GM18909 (cell line): ENCODE results near the gene SNX19.
"Not testable (repeated sequence)": the region's sequence is repeated elsewhere in the genome, so short reads cannot be mapped to it uniquely, and the experiment has no call there.

ENCODE experiments used
- ATAC-seq: cut with Tn5 transposase; IDR thresholded peaks from one replicate; pipeline ENCODE4 v1.9.1; 2021; ENCODE audit warnings: mild to moderate bottlenecking; ENCODE audit not compliant: unreplicated experiment, poor library complexity

The SNX19 gene

GRCh38 chr11:130916238-130916855, at the start of gene SNX19:
Gene SNX19, minus strand, starts transcription at chr11:130916479. Its CDS starts 540 bp downstream, at chr11:130915939.
- ATAC-seq, result peak; percentile 98

GRCh38 chr11:130964058-130964792, 47.9 kb upstream of the SNX19 start:
- no peak for ATAC-seq

- ATAC-seq, result no peak
Observed at GRCh38 chr11:130947889-130948288, 31.6 kb upstream of the SNX19 start.

- ATAC-seq, result no peak
Observed at GRCh38 chr11:130947481-130947880, 31.2 kb upstream of the SNX19 start.

GRCh38 chr11:130947058-130947457, 30.8 kb upstream of the SNX19 start:
- ATAC-seq, result no peak

GRCh38 chr11:130945896-130946295, 29.6 kb upstream of the SNX19 start:
- no peak for ATAC-seq

GRCh38 chr11:130940706-130941105, 24.4 kb upstream of the SNX19 start:
- ATAC-seq, result no peak

- ATAC-seq, result no peak
Observed at GRCh38 chr11:130937051-130937450, 20.8 kb upstream of the SNX19 start.

GRCh38 chr11:130932086-130932712, 15.9 kb upstream of the SNX19 start:
- no peak for ATAC-seq

- ATAC-seq, result no peak
Observed at GRCh38 chr11:130924750-130925149, 8.5 kb upstream of the SNX19 start.

- not testable (repeated sequence) for ATAC-seq
Observed at GRCh38 chr11:130920612-130921011, 4.3 kb upstream of the SNX19 start.

GRCh38 chr11:130918081-130918480, 1.8 kb upstream of the SNX19 start:
- no peak for ATAC-seq

- ATAC-seq, result no peak
Observed at GRCh38 chr11:130916910-130917309, 631 bp upstream of the SNX19 start.

GRCh38 chr11:130915603-130916237, 559 bp downstream of the SNX19 start:
- ATAC-seq, result peak; percentile 3

- no peak for ATAC-seq
Observed at GRCh38 chr11:130913268-130913667, 3.0 kb downstream of the SNX19 start.

- no peak for ATAC-seq
Observed at GRCh38 chr11:130912552-130912951, 3.7 kb downstream of the SNX19 start.

GRCh38 chr11:130911306-130911705, 5.0 kb downstream of the SNX19 start:
- ATAC-seq, result no peak

- ATAC-seq, result no peak
Observed at GRCh38 chr11:130909650-130910049, 6.6 kb downstream of the SNX19 start.

- no peak for ATAC-seq
Observed at GRCh38 chr11:130908770-130909625, 7.3 kb downstream of the SNX19 start.

- ATAC-seq, result no peak
Observed at GRCh38 chr11:130908061-130908460, 8.2 kb downstream of the SNX19 start.
